Hepatocyte (in vitro differentiated cells): ENCODE measurements around the gene SLC7A14. TPM values are rescaled to one million over a fixed set of nuclear protein-coding genes. Genes with fewer than 3 reads are reported as not detected.
"Not testable (repeated sequence)": the region's sequence is repeated elsewhere in the genome, so short reads cannot be mapped to it uniquely, and the experiment has no call there.

Experiments
- DNase-seq: peaks from one replicate; pipeline ENCODE4 v3.0.0-alpha.2; 2016; ENCODE audit warnings: low spot score
- H2AFZ ChIP-seq: fragments of 200-600 bp; sonication (generic); 2 replicates; pipeline ENCODE4 v1.6.0; 2016; ENCODE audit warnings: antibody characterized with exemption, mild to moderate bottlenecking
- H3K27ac ChIP-seq: fragments of 200-600 bp; sonication (generic); 2 replicates; pipeline ENCODE4 v1.5.1; 2016; ENCODE audit warnings: mild to moderate bottlenecking
- H3K27me3 ChIP-seq: fragments of 200-600 bp; sonication (generic); 2 replicates; pipeline ENCODE4 v1.6.1; 2016
- H3K36me3 ChIP-seq: fragments of 200-600 bp; sonication (generic); replicated peaks from 2 replicates; pipeline ENCODE4 v1.5.1; 2016; ENCODE audit warnings: low read depth; ENCODE audit not compliant: insufficient read depth
- H3K4me1 ChIP-seq: fragments of 200-600 bp; sonication (generic); 2 replicates; pipeline ENCODE4 v1.5.1; 2016; ENCODE audit warnings: mild to moderate bottlenecking, moderate library complexity; ENCODE audit not compliant: insufficient read depth
- H3K4me2 ChIP-seq: fragments of 200-600 bp; sonication (generic); 2 replicates; pipeline ENCODE4 v1.6.0; 2016
- H3K4me3 ChIP-seq: fragments of 200-600 bp; sonication (generic); 2 replicates; pipeline ENCODE4 v1.5.1; 2016; ENCODE audit warnings: mild to moderate bottlenecking
- H3K79me2 ChIP-seq: fragments of 200-600 bp; sonication (generic); 2 replicates; pipeline ENCODE4 v1.6.0; 2017; ENCODE audit warnings: mild to moderate bottlenecking
- H3K9me2 ChIP-seq: fragments of 200-600 bp; sonication (generic); replicated peaks from 2 replicates; pipeline ENCODE4 v1.6.0; 2017; ENCODE audit warnings: mild to moderate bottlenecking; ENCODE audit not compliant: insufficient read depth
- H3K9me3 ChIP-seq: fragments of 200-600 bp; sonication (generic); 2 replicates; pipeline ENCODE4 v1.5.1; 2016; ENCODE audit warnings: low read depth, mild to moderate bottlenecking
- H4K20me1 ChIP-seq: fragments of 200-600 bp; sonication (generic); 2 replicates; pipeline ENCODE4 v1.6.0; 2016; ENCODE audit warnings: mild to moderate bottlenecking; ENCODE audit not compliant: insufficient read depth, poor library complexity, severe bottlenecking
- CTCF ChIP-seq: fragments of 200-600 bp; sonication (generic); IDR thresholded peaks from 2 replicates; pipeline ENCODE4 v1.5.1; 2016; ENCODE audit warnings: antibody characterized with exemption, mild to moderate bottlenecking; ENCODE audit not compliant: poor library complexity
- EZH2 ChIP-seq: fragments of 200-600 bp; sonication (generic); IDR thresholded peaks from 2 replicates; pipeline ENCODE4 v1.6.1; 2016; ENCODE audit warnings: antibody characterized with exemption, mild to moderate bottlenecking, borderline replicate concordance
- EZH2phosphoT487 ChIP-seq: fragments of 200-600 bp; sonication (generic); IDR thresholded peaks from one replicate; pipeline ENCODE4 v1.6.1; 2018; ENCODE audit warnings: antibody characterized with exemption, mild to moderate bottlenecking, low read depth, moderate library complexity; ENCODE audit not compliant: unreplicated experiment, severe bottlenecking
- WGBS: methylation state at CpG from one replicate; pipeline ENCODE4 v1.1.6; 2016; ENCODE audit warnings: low lambda C conversion rate; ENCODE audit errors: missing lambda C conversion rate; 5-methylcytosine and 5-hydroxymethylcytosine counted together
- polyA plus RNA-seq: library from polyadenylated mRNA; unstranded; fragments of >200 nt; fragmentation: Nextera tagmentation; extraction: Ambion mirVana; gene quantifications from 2 replicates; pipeline ENCODE4 v1.2.1, GENCODE V29; 2016
- total RNA-seq: library from RNA; depleted of rRNA; stranded (reverse); fragments of >200 nt; gene quantifications from 2 replicates; pipeline ENCODE4 v1.2.3, GENCODE V29; 2014

Gene SLC7A14
- total and polyA plus RNA-seq, 2 experiments from 2014 or later: 0.10 TPM; not detected in 1

- Histone ChIP-seq H2AFZ (no peak overlapping the region), H3K27ac (no peak overlapping the region), H4K20me1 (no peaks in the 10 kb centered on the region), H3K36me3 (no peaks in the 10 kb centered on the region), H3K79me2 (no peaks in the 10 kb centered on the region), H3K4me2 (no peak overlapping the region), H3K4me1 (no peaks in the 10 kb centered on the region), H3K27me3 (peaks cover 52% of the 10 kb centered on the region), H3K9me2 (no peaks in the 10 kb centered on the region), H3K9me3 (no peaks in the 10 kb centered on the region), H3K4me3 (no peak overlapping the region)
- TF ChIP-seq EZH2 (no peak), EZH2phosphoT487 (no peak), CTCF (no peak)
- no peak for DNase-seq
- 45% methylated on average over 3 of the region's 3 CpGs for WGBS
Observed at GRCh38 chr3:170579646-170580045, 6.2 kb downstream of the SLC7A14 start.

- no peak for TF ChIP-seq EZH2phosphoT487
- no peak for TF ChIP-seq CTCF
- TF ChIP-seq EZH2: no peak
- Histone ChIP-seq H3K79me2 (no peaks in the 10 kb centered on the region), H4K20me1 (no peaks in the 10 kb centered on the region), H3K9me2 (no peaks in the 10 kb centered on the region), H3K9me3 (no peaks in the 10 kb centered on the region), H3K27ac (no peak overlapping the region), H3K4me2 (no peak overlapping the region), H2AFZ (no peak overlapping the region), H3K36me3 (no peaks in the 10 kb centered on the region), H3K4me3 (no peak overlapping the region), H3K27me3 (no peaks in the 10 kb centered on the region), H3K4me1 (no peaks in the 10 kb centered on the region)
- 82% methylated on average over 3 of the region's 3 CpGs for WGBS
- peak; percentile 41 for DNase-seq
Observed at GRCh38 chr3:170572665-170573253, 13.1 kb downstream of the SLC7A14 start.

- not testable (repeated sequence) for DNase-seq, H3K36me3 ChIP-seq, H3K27me3 ChIP-seq, H2AFZ ChIP-seq, H3K27ac ChIP-seq, H3K9me2 ChIP-seq, H3K79me2 ChIP-seq, H4K20me1 ChIP-seq, H3K4me1 ChIP-seq, H3K4me3 ChIP-seq, H3K9me3 ChIP-seq, H3K4me2 ChIP-seq
- WGBS: 89% methylated on average over 1 of the region's 1 CpG
Observed at GRCh38 chr3:170567598-170567997, 18.3 kb downstream of the SLC7A14 start.

- TF ChIP-seq CTCF (no peak), EZH2 (no peak), EZH2phosphoT487 (no peak)
- 84% methylated on average over 2 of the region's 2 CpGs for WGBS
- Histone ChIP-seq H3K4me3 (no peak overlapping the region), H3K27me3 (no peaks in the 10 kb centered on the region), H2AFZ (no peak overlapping the region), H4K20me1 (no peaks in the 10 kb centered on the region), H3K79me2 (no peaks in the 10 kb centered on the region), H3K4me2 (no peak overlapping the region), H3K9me3 (no peaks in the 10 kb centered on the region), H3K36me3 (no peaks in the 10 kb centered on the region), H3K27ac (no peak overlapping the region), H3K9me2 (no peaks in the 10 kb centered on the region), H3K4me1 (no peaks in the 10 kb centered on the region)
- DNase-seq: no peak
Observed at GRCh38 chr3:170566413-170566812, 19.5 kb downstream of the SLC7A14 start.
